Spleen (tissue), 11 donors: ENCODE data around the gene CRYAB. TPM values are rescaled to one million over a fixed set of nuclear protein-coding genes. Genes with fewer than 3 reads are reported as not detected.

Experiments used
- polyA plus RNA-seq, 3 donors: library from polyadenylated mRNA; stranded (reverse); fragments of 200-250 nt; gene quantifications; one replicate each; pipeline ENCODE4 v1.2.1, GENCODE V29; 2013
- small RNA-seq, 4 donors: library from RNA; depleted of rRNA; stranded (forward); fragments of <200 nt; gene quantifications; one replicate each; pipeline ENCODE3, GENCODE V24; 2016
- total RNA-seq, 7 donors: library from RNA; depleted of rRNA in 3 of 7; stranded (reverse); fragments of >200 nt in 3 of 7; fragmentation: NEBNext Ultra II Directional in 4 of 7; extraction: Animal tissue kit (Norgen Biotek cat#: 25700) in 4 of 7; gene quantifications; one replicate each; pipeline versions ENCODE4 v1.1.0 to v1.2.1, GENCODE V29; 2016 to 2021
- donor health status: healthy with polysubstance abuse.
- donor health status: DM: no; HTN: no; CAD: no; lungs with moderate emphysema.
- donor health status: DM: no; HTN: no; CAD: no.
- donor health status: Bipolar disorder and iron deficiency.
- donor health status: healthy.
- donor health status: DM: no; HTN: no; CAD: no.
- donor health status: DM: yes; HTN: yes; CAD: no.

The CRYAB gene
- total and polyA plus RNA-seq, 10 donors = 11.2 to 78.7 (median 53.8) TPM

Small RNA genes lying within 50 kb of the gene (small RNA-seq; reads per million reads assigned to genes)
- gene C11orf52 (0 reads per million in 4 donors), gene GNG5P3 (0 reads per million in 4 donors), gene RNA5SP351 (0 reads per million in 4 donors), gene RPL37AP8 (0 reads per million in 4 donors)

Other genes starting within 250 kb of the CRYAB start
- gene PPP2R1B, start 145.4 kb downstream of the CRYAB start, total RNA-seq = 10 to 100 TPM; 18.0 to 30.3 (median 27.1) TPM
- gene PPP2R1B, start 145.4 kb downstream of the CRYAB start, polyA plus RNA-seq = 1 to 10 TPM; 4.0 to 5.7 (median 5.0) TPM
- gene ALG9, start 40.2 kb downstream of the CRYAB start, total RNA-seq = 10 to 100 TPM; 24.6 to 57.5 (median 27.5) TPM
- 10 to 100 TPM in 2 of 3 donors, 1 to 10 TPM in 1; 9.0 to 25.7 (median 13.9) TPM for gene ALG9, start 40.2 kb downstream of the CRYAB start, polyA plus RNA-seq
- 1 to 10 TPM; 1.9 to 4.0 (median 3.6) TPM for gene FDXACB1, start 32.6 kb downstream of the CRYAB start, total RNA-seq
- 1 to 10 TPM; 3.5 to 4.1 (median 3.7) TPM for gene FDXACB1, start 32.6 kb downstream of the CRYAB start, polyA plus RNA-seq
- gene CFAP68, start 32.2 kb downstream of the CRYAB start, total RNA-seq = 10 to 100 TPM in 6 of 7 donors, 1 to 10 TPM in 1; 9.4 to 15.3 (median 12.4) TPM
- 10 to 100 TPM; 18.5 to 37.1 (median 29.4) TPM for gene CFAP68, start 32.2 kb downstream of the CRYAB start, polyA plus RNA-seq
- gene HSPB2, start 964 bp upstream of the CRYAB start, total RNA-seq = 1 to 10 TPM in 3 of 7 donors, under 1 TPM in 2, not detected in 2; 0.60 to 1.9 (median 1.4) TPM
- gene HSPB2, start 964 bp upstream of the CRYAB start, polyA plus RNA-seq = 1 to 10 TPM; 2.8 to 6.0 (median 3.4) TPM
- gene C11orf52, start 7.1 kb upstream of the CRYAB start, total RNA-seq = 1 to 10 TPM in 2 of 7 donors, under 1 TPM in 3, not detected in 2; 0.32 to 1.5 (median 0.44) TPM
- under 1 TPM; 0.52 to 0.86 (median 0.74) TPM for gene C11orf52, start 7.1 kb upstream of the CRYAB start, polyA plus RNA-seq
- 10 to 100 TPM in 2 of 7 donors, 1 to 10 TPM in 5; 1.7 to 14.4 (median 7.5) TPM for gene DIXDC1, start 25.6 kb upstream of the CRYAB start, total RNA-seq
- gene DIXDC1, start 25.6 kb upstream of the CRYAB start, polyA plus RNA-seq = 1 to 10 TPM in 1 of 3 donors, under 1 TPM in 2; 0.78 to 1.2 (median 0.89) TPM
- gene DLAT, start 113.6 kb upstream of the CRYAB start, total RNA-seq = 10 to 100 TPM; 17.5 to 22.9 (median 19.2) TPM
- 10 to 100 TPM in 2 of 3 donors, 1 to 10 TPM in 1; 8.1 to 13.0 (median 10.2) TPM for gene DLAT, start 113.6 kb upstream of the CRYAB start, polyA plus RNA-seq
- 1 to 10 TPM in 4 of 7 donors, under 1 TPM in 3; 0.38 to 2.2 (median 1.3) TPM for gene PIH1D2, start 162.2 kb upstream of the CRYAB start, total RNA-seq
- gene PIH1D2, start 162.2 kb upstream of the CRYAB start, polyA plus RNA-seq = under 1 TPM; 0.18 to 0.70 (median 0.63) TPM
- 10 to 100 TPM; 11.3 to 21.6 (median 13.4) TPM for gene NKAPD1, start 162.5 kb upstream of the CRYAB start, total RNA-seq
- gene NKAPD1, start 162.5 kb upstream of the CRYAB start, polyA plus RNA-seq = 10 to 100 TPM; 10.1 to 15.7 (median 13.7) TPM
- 10 to 100 TPM; 16.8 to 38.4 (median 29.4) TPM for gene TIMM8B, start 175.0 kb upstream of the CRYAB start, total RNA-seq
- gene TIMM8B, start 175.0 kb upstream of the CRYAB start, polyA plus RNA-seq = 10 to 100 TPM; 66.3 to 98.9 (median 97.0) TPM
- 10 to 100 TPM; 77.3 to 99.9 (median 90.7) TPM for gene SDHD, start 175.1 kb upstream of the CRYAB start, total RNA-seq
- 100 to 1,000 TPM in 2 of 3 donors, 10 to 100 TPM in 1; 73.7 to 121 (median 114) TPM for gene SDHD, start 175.1 kb upstream of the CRYAB start, polyA plus RNA-seq